ENCODE results near the gene LSG1.
A peak's percentile ranks its signal among the peaks of the same experiment; 100 is the strongest.

LSG1 gene

GRCh38 chr3:194690501-194691372, 18.7 kb upstream of the LSG1 start:
- no peak for TF ChIP-seq CTCF (IDR thresholded peaks at IDR 0.05)

- no peak for TF ChIP-seq CTCF (IDR thresholded peaks at IDR 0.05)
These were observed 17.5 kb upstream of the LSG1 start for GRCh38 chr3:194689493-194689944.

- no peak for TF ChIP-seq CTCF (IDR thresholded peaks at IDR 0.05)
These were observed 17.0 kb upstream of the LSG1 start for GRCh38 chr3:194688946-194689345.

GRCh38 chr3:194688200-194688740, 16.3 kb upstream of the LSG1 start:
- TF ChIP-seq CTCF (IDR thresholded peaks at IDR 0.05) = no peak

GRCh38 chr3:194687638-194688199, 15.7 kb upstream of the LSG1 start:
- no peak for TF ChIP-seq CTCF (IDR thresholded peaks at IDR 0.05)

GRCh38 chr3:194686816-194687637, 15.0 kb upstream of the LSG1 start:
- TF ChIP-seq CTCF (IDR thresholded peaks at IDR 0.05) = peak; percentile 25; the same call in 1 of the 2 replicates

- TF ChIP-seq CTCF (IDR thresholded peaks at IDR 0.05) = no peak
These were observed 14.4 kb upstream of the LSG1 start for GRCh38 chr3:194686414-194686815.
